NCI-H2171 treated with DMSO at 0.1 percent for 48 hours (cell line): ENCODE data around the gene PCNP.
"Not testable (repeated sequence)": the region's sequence is repeated elsewhere in the genome, so short reads cannot be mapped to it uniquely, and the experiment has no call there.

ENCODE experiments used
- DNase-seq: peaks from one replicate; lab custom pipeline; 2025; lab: John Stamatoyannopoulos, UW

Gene PCNP

DNA sequence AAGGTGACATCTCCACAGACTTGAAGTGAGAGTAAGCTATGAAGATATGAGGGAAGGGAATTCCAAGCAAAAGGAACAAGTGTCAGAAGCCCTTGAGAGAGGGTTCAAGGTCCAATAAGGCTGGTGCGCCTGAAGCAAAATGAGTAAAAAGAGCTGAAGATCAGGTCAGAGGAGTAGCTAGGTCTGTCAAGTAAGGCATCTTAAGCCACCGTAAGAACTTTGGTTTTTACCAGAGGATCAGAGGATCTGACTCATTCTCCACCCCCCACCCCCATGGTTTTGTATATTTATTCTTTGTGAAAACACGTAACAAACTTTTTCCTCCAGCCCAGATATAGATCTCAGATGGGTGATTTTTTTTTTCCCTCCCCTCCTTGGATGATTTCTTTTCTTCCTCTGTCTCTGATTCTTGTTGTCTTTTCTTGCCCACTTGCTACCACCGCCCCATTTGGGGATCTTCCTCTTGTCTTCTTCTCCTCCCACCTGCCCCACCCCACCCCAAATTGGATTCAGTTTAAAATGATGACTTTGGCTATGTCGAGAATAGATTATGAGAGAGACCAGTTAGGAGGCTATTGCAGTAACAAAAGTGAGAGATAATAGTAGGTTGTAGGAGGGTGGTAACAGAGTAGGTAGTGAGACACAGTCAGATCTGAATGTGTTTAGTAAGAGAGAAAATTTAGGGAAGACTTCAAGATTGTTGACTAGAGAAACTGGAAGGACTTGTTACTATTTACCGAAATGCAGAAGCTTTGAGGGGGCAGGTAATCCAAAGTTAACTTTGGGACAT is 6.3 kb upstream of the PCNP start:
- DNase-seq = no peak

- no peak for DNase-seq
Measured at GRCh38 chr3:101571028-101571895, 2.7 kb upstream of the PCNP start.

DNA sequence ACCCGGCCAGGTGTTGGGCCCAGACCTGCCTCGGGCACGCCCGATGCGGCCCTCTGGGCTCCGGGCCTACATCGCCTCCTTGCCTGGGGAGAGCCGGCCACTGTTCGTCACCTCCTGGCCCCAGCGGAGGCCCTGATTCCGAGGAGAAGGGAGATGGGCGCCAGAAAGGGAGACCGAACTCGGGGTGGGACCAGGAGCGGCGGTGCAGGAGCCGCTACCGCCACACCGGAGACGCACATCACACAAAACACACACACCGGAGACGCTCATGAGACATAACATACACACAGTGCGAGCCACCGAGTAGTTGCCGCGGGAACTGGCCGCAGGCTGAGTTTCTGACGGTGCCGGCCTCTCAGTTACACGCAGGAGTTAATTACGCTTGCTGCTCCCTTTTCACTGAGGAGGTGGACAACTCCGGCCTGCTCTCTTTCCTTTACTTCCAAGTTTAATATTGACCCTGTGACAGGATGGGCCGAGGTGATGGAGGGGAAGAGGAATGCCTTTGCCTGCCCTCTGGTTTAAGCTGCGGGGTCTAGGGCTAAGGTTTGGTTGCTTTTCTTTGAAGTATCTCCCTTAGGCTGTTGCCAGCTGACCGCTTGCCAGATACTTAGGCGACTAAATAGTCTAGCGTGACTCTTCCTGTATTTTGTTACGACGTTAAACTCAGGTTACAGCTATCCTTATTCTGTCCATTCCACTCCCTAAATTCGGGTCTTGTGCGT is 570 bp downstream of the PCNP start:
- peak; percentile 86 for DNase-seq

DNA sequence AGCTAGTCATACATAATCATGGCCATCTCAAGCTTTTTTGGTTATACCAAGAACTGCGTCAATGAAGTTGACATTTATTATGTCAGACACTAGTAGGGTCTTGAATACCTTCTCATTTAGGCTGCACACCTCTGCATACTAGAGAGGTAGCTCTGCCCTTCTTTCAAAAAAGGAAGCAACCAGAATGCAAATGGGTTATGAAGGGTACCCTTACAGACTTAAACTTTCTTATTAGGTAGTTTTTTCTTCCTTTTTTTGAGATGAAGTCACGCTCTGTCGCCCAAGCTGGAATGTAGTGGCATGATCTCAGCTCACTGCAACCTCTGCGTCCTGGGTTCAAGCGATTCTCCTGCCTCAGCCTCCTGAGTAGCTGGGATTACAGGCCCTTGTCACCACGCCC is 3.3 kb downstream of the PCNP start:
- DNase-seq = no peak

GRCh38 chr3:101588616-101589015 is 14.6 kb downstream of the PCNP start:
- DNase-seq = no peak

- no peak for DNase-seq
Measured at GRCh38 chr3:101591071-101591470, 17.1 kb downstream of the PCNP start.

- DNase-seq = no peak
Measured at GRCh38 chr3:101602731-101603130, 28.8 kb downstream of the PCNP start.

DNA sequence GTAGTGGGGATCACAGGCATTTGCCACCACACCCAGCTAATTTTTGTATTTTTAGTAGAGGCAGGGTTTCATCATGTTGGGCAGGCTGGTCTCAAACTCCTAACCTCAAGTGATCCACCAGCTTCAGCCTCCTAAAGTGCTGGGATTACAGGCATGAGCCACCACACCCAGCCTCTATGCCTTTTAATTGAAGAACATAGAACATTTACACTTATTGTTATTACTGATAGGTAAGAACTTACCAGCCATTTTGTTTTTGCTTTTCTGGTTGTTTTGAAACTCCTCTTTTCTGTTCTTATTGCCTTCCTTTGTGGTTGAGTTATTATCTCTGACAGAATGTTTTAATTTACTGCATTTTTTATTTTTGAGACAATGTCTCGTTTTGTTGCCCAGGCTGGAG is 29.2 kb downstream of the PCNP start:
- DNase-seq = no peak

GRCh38 chr3:101605398-101605797 is 31.4 kb downstream of the PCNP start:
- not testable (repeated sequence) for DNase-seq

DNA sequence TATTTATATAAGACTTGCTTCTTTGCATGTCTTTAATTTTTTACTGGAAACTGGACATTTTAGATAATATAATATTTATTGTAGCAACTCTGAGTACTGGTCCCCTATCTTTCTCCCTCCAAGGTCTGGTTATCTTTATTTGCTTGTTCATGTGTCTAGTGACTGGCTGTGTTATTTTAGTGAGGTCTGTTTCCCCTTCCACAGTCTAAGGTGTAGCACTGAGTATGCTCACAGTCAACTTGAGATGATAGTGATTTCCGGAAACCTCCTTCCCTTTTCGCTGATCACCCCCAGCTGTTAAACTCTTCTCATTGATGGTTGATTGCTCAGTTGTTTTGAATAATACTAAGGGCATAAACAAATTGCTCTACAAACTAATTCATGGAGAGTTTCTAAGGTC is 37.0 kb downstream of the PCNP start:
- no peak for DNase-seq

- DNase-seq = not testable (repeated sequence)
Measured at GRCh38 chr3:101613014-101613413, 39.0 kb downstream of the PCNP start.

DNA sequence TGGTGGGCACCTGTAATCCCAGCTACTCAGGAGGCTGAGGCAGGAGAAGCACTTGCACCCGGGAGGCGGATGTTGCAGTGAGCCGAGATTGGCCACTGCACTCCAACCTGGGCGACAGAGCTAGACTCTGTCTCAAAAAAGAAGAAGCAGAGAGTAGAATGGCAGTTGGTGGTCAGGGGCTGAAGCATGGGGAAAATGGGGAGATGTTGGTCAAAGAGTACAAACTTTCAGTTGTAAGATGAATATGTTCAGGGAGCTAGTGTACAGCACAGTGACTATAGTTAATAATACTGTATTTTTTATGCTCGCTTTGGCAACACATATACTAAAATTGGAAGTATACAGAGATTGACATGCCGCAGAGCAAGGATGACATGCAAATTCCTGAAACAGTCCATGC is 41.5 kb downstream of the PCNP start:
- DNase-seq = no peak

DNA sequence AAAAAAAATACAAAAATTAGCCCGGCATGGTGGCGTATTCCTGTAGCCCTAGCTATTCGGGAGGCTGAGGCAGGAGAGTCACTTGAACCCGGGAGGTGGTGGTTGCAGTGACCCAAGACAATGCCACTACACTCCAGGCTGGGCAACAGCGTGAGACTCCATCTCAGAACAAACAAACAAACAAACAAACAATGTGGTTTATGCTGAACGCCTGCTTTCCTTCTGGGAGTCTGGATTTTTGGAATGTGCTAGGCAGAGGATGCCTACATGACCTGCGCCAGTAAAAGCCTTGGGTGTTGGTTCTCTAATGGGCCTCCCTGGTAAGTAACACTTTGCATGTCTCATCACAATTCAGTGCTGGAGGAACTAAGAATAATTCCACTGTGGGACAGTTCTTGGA is 43.5 kb downstream of the PCNP start:
- no peak for DNase-seq

- no peak for DNase-seq
Measured at GRCh38 chr3:101618726-101619125, 44.7 kb downstream of the PCNP start.

GRCh38 chr3:101619734-101620133 is 45.8 kb downstream of the PCNP start:
- DNase-seq = no peak

DNA sequence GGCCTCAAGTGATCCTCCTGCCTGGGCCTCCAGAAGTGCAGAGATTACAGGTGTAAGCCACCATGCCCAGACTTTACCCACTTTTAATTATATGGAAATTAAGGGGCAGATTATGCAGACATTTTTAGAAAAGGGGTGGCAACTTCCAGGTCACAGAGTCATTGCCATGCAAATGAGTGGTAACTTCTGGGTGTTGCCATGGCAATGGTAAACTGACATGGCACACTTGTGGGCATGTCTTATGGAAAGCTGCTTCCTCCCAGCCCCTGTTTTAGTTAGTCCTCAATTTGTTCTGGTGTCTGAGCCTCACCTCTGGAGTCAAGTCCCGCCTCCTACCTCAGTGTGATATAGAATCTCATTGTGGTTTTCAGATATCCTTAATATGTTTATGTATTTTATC is 49.7 kb downstream of the PCNP start:
- no peak for DNase-seq

- DNase-seq = no peak
Measured at GRCh38 chr3:101624857-101625256, 50.9 kb downstream of the PCNP start.

- no peak for DNase-seq
Measured at GRCh38 chr3:101625879-101626278, 51.9 kb downstream of the PCNP start.

- no peak for DNase-seq
Measured at GRCh38 chr3:101629219-101629618, 55.2 kb downstream of the PCNP start.

- DNase-seq = no peak
Measured at GRCh38 chr3:101631098-101631796, 57.3 kb downstream of the PCNP start.

GRCh38 chr3:101631959-101632358 is 58.0 kb downstream of the PCNP start:
- DNase-seq = not testable (repeated sequence)

DNA sequence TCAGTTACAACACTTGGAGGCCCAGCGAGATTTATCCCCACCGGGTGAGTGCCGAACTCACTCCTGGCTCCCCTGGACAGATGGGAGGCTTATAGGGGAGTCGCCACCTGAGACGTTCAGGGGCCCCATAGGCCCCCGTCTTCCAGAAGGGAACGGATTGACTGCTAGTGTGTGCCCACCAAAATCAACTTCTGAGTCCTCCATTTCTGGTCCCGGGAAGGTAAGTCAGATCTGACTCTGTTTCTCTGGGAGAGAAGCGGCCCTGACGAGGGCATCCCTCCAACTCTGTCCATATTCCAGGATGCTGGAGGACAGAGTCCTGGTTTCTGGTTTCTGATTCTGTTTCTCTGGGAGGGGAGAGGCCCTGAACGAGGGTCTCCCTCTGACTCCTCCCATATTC is 58.6 kb downstream of the PCNP start:
- DNase-seq = no peak
